GM18870 (cell line): ENCODE measurements around the gene GREM2.
A peak's percentile ranks its signal among the peaks of the same experiment; 100 is the strongest.

Experiments
- ATAC-seq: cut with Tn5 transposase; IDR thresholded peaks from one replicate; pipeline ENCODE4 v1.9.1; 2021; ENCODE audit warnings: moderate library complexity; ENCODE audit not compliant: unreplicated experiment

Gene GREM2

GRCh38 chr1:240611619-240612480 is at the start of gene GREM2:
Gene GREM2, minus strand, starts transcription at chr1:240612155. Its CDS starts 118,680 bp downstream, at chr1:240493475.
- ATAC-seq = peak; percentile 91

- no peak for ATAC-seq
These were observed 46.5 kb upstream of the GREM2 start for GRCh38 chr1:240658312-240658960.

GRCh38 chr1:240656531-240656930 is 44.6 kb upstream of the GREM2 start:
- no peak for ATAC-seq

GRCh38 chr1:240652961-240653409 is 41.0 kb upstream of the GREM2 start:
- ATAC-seq = no peak

GRCh38 chr1:240652549-240652948 is 40.6 kb upstream of the GREM2 start:
- ATAC-seq = no peak

GRCh38 chr1:240650877-240651276 is 38.9 kb upstream of the GREM2 start:
- ATAC-seq = no peak

- no peak for ATAC-seq
These were observed 38.1 kb upstream of the GREM2 start for GRCh38 chr1:240649733-240650721.

- no peak for ATAC-seq
These were observed 34.8 kb upstream of the GREM2 start for GRCh38 chr1:240646571-240647240.

GRCh38 chr1:240644732-240645131 is 32.8 kb upstream of the GREM2 start:
- no peak for ATAC-seq

- no peak for ATAC-seq
These were observed 23.7 kb upstream of the GREM2 start for GRCh38 chr1:240635466-240636256.

GRCh38 chr1:240630409-240630808 is 18.5 kb upstream of the GREM2 start:
- ATAC-seq = no peak

GRCh38 chr1:240621249-240621648 is 9.3 kb upstream of the GREM2 start:
- ATAC-seq = no peak

GRCh38 chr1:240619906-240620621 is 8.1 kb upstream of the GREM2 start:
- ATAC-seq = no peak

GRCh38 chr1:240619357-240619756 is 7.4 kb upstream of the GREM2 start:
- no peak for ATAC-seq

GRCh38 chr1:240618946-240619345 is 7.0 kb upstream of the GREM2 start:
- no peak for ATAC-seq

- ATAC-seq = no peak
These were observed 4.1 kb upstream of the GREM2 start for GRCh38 chr1:240616018-240616417.

- no peak for ATAC-seq
These were observed 1.6 kb upstream of the GREM2 start for GRCh38 chr1:240613356-240614142.

GRCh38 chr1:240612811-240613210 is 856 bp upstream of the GREM2 start:
- ATAC-seq = no peak
